DOHH2 (cell line): Measurements from ENCODE around the gene EME2.

Experiments
- H3F3A ChIP-seq: fragments of 200-600 bp; sonication (generic), shearing (Covaris generic); 2 replicates; pipeline ENCODE4 v1.6.0; 2016; ENCODE audit warnings: antibody characterized with exemption, mild to moderate bottlenecking; ENCODE audit not compliant: control insufficient read depth, insufficient read depth
- H3K27ac ChIP-seq: fragments of 200-600 bp; sonication (generic); 2 replicates; pipeline ENCODE4 v1.5.1; 2014; ENCODE audit warnings: low read depth, mild to moderate bottlenecking, low read length, moderate library complexity
- H3K27me3 ChIP-seq: fragments of 200-600 bp; sonication (generic); 2 replicates; pipeline ENCODE4 v1.6.1; 2014; ENCODE audit warnings: mild to moderate bottlenecking, low read length, mixed read lengths; ENCODE audit not compliant: control insufficient read depth
- H3K36me3 ChIP-seq: fragments of 200-600 bp; sonication (generic); 2 replicates; pipeline ENCODE4 v1.6.1; 2014; ENCODE audit warnings: mild to moderate bottlenecking, low read length, moderate library complexity, mixed read lengths; ENCODE audit not compliant: control insufficient read depth
- H3K4me1 ChIP-seq: fragments of 200-600 bp; sonication (generic); 2 replicates; pipeline ENCODE4 v1.6.1; 2014; ENCODE audit warnings: mild to moderate bottlenecking, low read length, mixed read lengths; ENCODE audit not compliant: control insufficient read depth
- H3K4me2 ChIP-seq: fragments of 200-600 bp; sonication (generic); 2 replicates; pipeline ENCODE4 v1.6.0; 2014; ENCODE audit warnings: mild to moderate bottlenecking, low read length, moderate library complexity
- H3K4me3 ChIP-seq: fragments of 200-600 bp; sonication (generic); 2 replicates; pipeline ENCODE4 v1.5.1; 2014; ENCODE audit warnings: mild to moderate bottlenecking, low read length, mixed read lengths
- H3K79me2 ChIP-seq: fragments of 200-600 bp; sonication (generic); 2 replicates; pipeline ENCODE4 v1.6.1; 2014; ENCODE audit warnings: mild to moderate bottlenecking, low read length, mixed read lengths; ENCODE audit not compliant: control insufficient read depth
- H3K9me2 ChIP-seq: fragments of 200-600 bp; sonication (generic); replicated peaks from 2 replicates; pipeline ENCODE4 v1.6.1; 2014; ENCODE audit warnings: mild to moderate bottlenecking, low read length, mixed read lengths; ENCODE audit not compliant: control insufficient read depth
- H3K9me3 ChIP-seq: fragments of 200-600 bp; sonication (generic); 2 replicates; pipeline ENCODE4 v1.6.1; 2014; ENCODE audit warnings: antibody characterized with exemption, low read length, mixed read lengths; ENCODE audit not compliant: control insufficient read depth, insufficient read depth
- H4K20me1 ChIP-seq: fragments of 200-600 bp; sonication (generic); 2 replicates; pipeline ENCODE4 v1.6.0; 2014; ENCODE audit warnings: low read depth, mild to moderate bottlenecking, antibody characterized with exemption, low read length, moderate library complexity; ENCODE audit not compliant: control insufficient read depth, insufficient read depth
- CTCF ChIP-seq: fragments of 200-600 bp; sonication (generic); IDR thresholded peaks from one replicate; pipeline ENCODE4 v1.5.1; 2014; ENCODE audit warnings: antibody characterized with exemption, mild to moderate bottlenecking, low read depth, low read length; ENCODE audit not compliant: poor library complexity, severe bottlenecking
- EZH2phosphoT487 ChIP-seq: fragments of 200-600 bp; sonication (generic); IDR thresholded peaks from 2 replicates; pipeline ENCODE4 v1.6.1; 2017; ENCODE audit warnings: borderline replicate concordance, mild to moderate bottlenecking, antibody characterized with exemption, low read length, moderate library complexity, mixed read lengths

Gene EME2

GRCh38 chr16:1762196-1762878 is 10.3 kb upstream of the EME2 start:
- no peaks in the 10 kb centered on the region for H3K79me2 ChIP-seq
- H3K4me1 ChIP-seq, result no peaks in the 10 kb centered on the region
- H3K27ac ChIP-seq, result no peak overlapping the region
- H4K20me1 ChIP-seq, result no peaks in the 10 kb centered on the region
- no peaks in the 10 kb centered on the region for H3K9me3 ChIP-seq
- no peaks in the 10 kb centered on the region for H3F3A ChIP-seq
- no peak overlapping the region for H3K4me2 ChIP-seq
- no peak overlapping the region for H3K4me3 ChIP-seq
- TF ChIP-seq EZH2phosphoT487 (no peak), CTCF (no peak)
- no peaks in the 10 kb centered on the region for H3K27me3 ChIP-seq
- no peaks in the 10 kb centered on the region for H3K9me2 ChIP-seq
- peaks cover 70% of the 10 kb centered on the region for H3K36me3 ChIP-seq

- Histone ChIP-seq H4K20me1 (no peaks in the 10 kb centered on the region), H3K27me3 (no peaks in the 10 kb centered on the region), H3F3A (no peaks in the 10 kb centered on the region), H3K27ac (no peak overlapping the region), H3K4me2 (no peak overlapping the region), H3K4me3 (no peak overlapping the region), H3K79me2 (no peaks in the 10 kb centered on the region), H3K4me1 (no peaks in the 10 kb centered on the region), H3K9me3 (no peaks in the 10 kb centered on the region), H3K9me2 (no peaks in the 10 kb centered on the region), H3K36me3 (peaks cover 74% of the 10 kb centered on the region)
- TF ChIP-seq EZH2phosphoT487 (no peak), CTCF (no peak)
These were observed 9.6 kb upstream of the EME2 start for GRCh38 chr16:1762879-1763520.

- Histone ChIP-seq H3K9me3 (no peaks in the 10 kb centered on the region), H3K4me1 (no peaks in the 10 kb centered on the region), H3K36me3 (peaks cover 82% of the 10 kb centered on the region), H4K20me1 (no peaks in the 10 kb centered on the region), H3K4me3 (no peak overlapping the region), H3K9me2 (no peaks in the 10 kb centered on the region), H3K4me2 (no peak overlapping the region), H3K27me3 (no peaks in the 10 kb centered on the region), H3F3A (no peaks in the 10 kb centered on the region; the same call in 1 of the 2 replicates), H3K27ac (no peak overlapping the region), H3K79me2 (no peaks in the 10 kb centered on the region)
- TF ChIP-seq CTCF (peak; percentile 12), EZH2phosphoT487 (no peak)
These were observed 8.8 kb upstream of the EME2 start for GRCh38 chr16:1763521-1764511.
